ENCODE data around the gene COL4A4. TPM values are rescaled to one million over a fixed set of nuclear protein-coding genes. Genes with fewer than 3 reads are reported as not detected.

COL4A4 gene
- total RNA-seq, 1 experiment from 2014 or later = 0.55 TPM

- intact Hi-C loops (cut with micrococcal nuclease) = no loop called here
- ATAC-seq = no peak
- Histone ChIP-seq H3K4me1 (ENCODE audit: insufficient read depth, low read length) (0 out of 2 replicates have a peak, but pooled peaks cover 3% of the 10 kb centered on the region), H3K36me3 (ENCODE audit: low read depth, low read length) (no peaks in the 10 kb centered on the region), H3F3A (ENCODE audit: low read length, unreplicated experiment) (no peaks in the 10 kb centered on the region), H4K20me1 (ENCODE audit: low read length) (no peaks in the 10 kb centered on the region), H2AFZ (ENCODE audit: low read length) (no peak overlapping the region), H3K27me3 (ENCODE audit: low read length) (no peaks in the 10 kb centered on the region), H3K27ac (ENCODE audit: low read length) (no peak overlapping the region), H3K9me2 (replicated peaks; ENCODE audit: low read length) (no peaks in the 10 kb centered on the region), H3K79me2 (ENCODE audit: low read length) (no peaks in the 10 kb centered on the region), H3K9me3 (ENCODE audit: low read length) (no peaks in the 10 kb centered on the region), H3K4me2 (ENCODE audit: low read length) (no peak overlapping the region), H3K9ac (ENCODE audit: low read length) (no peak overlapping the region), H3K4me3 (ENCODE audit: low read length) (no peak overlapping the region)
- TF ChIP-seq EZH2 (IDR thresholded peaks at IDR 0.05; ENCODE audit: low read length, unreplicated experiment) = no peak
- TF ChIP-seq, protein P1, sequence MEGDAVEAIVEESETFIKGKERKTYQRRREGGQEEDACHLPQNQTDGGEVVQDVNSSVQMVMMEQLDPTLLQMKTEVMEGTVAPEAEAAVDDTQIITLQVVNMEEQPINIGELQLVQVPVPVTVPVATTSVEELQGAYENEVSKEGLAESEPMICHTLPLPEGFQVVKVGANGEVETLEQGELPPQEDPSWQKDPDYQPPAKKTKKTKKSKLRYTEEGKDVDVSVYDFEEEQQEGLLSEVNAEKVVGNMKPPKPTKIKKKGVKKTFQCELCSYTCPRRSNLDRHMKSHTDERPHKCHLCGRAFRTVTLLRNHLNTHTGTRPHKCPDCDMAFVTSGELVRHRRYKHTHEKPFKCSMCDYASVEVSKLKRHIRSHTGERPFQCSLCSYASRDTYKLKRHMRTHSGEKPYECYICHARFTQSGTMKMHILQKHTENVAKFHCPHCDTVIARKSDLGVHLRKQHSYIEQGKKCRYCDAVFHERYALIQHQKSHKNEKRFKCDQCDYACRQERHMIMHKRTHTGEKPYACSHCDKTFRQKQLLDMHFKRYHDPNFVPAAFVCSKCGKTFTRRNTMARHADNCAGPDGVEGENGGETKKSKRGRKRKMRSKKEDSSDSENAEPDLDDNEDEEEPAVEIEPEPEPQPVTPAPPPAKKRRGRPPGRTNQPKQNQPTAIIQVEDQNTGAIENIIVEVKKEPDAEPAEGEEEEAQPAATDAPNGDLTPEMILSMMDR (conservative IDR thresholded peaks at IDR 0.05; ENCODE audit: low read depth, low read length) = no peak
- TF ChIP-seq EZH2phosphoT487 (IDR thresholded peaks at IDR 0.05; ENCODE audit: borderline replicate concordance, low read length) = no peak
- DNase-seq = no peak
- no TSS peak for BruUV-seq (replicated peaks)
- ChIA-PET POLR2A (ENCODE audit: unreplicated experiment) (no interaction called here), CTCF (no interaction called here)
Observed at GRCh38 chr2:227182765-227183164, 18.8 kb upstream of the COL4A4 start.

DNA sequence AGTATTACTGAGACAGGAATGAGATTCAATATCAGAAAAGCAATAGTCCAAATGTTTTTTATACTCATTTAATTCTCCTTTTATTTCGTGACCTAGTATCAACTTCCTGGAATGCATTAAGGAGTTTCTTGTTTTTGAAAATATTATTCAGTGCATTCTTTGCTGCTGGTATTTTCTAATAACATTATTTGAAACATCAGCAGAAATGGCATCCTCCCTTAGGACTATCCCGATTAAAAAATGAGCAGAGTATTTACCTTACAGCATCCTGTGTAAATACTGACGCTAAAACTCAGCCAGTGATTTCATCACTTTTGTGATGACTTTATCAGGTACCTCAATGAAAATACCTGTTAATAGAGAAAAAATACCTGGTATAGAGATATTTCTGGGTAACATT is 16.8 kb upstream of the COL4A4 start:
- POLR2A ChIA-PET (ENCODE audit: unreplicated experiment) = no interaction called here
- H3K9me2 ChIP-seq (replicated peaks; ENCODE audit: low read length) = no peaks in the 10 kb centered on the region
- no peak overlapping the region for H3K4me3 ChIP-seq (ENCODE audit: low read length)
- H3F3A ChIP-seq (ENCODE audit: low read length, unreplicated experiment) = no peaks in the 10 kb centered on the region
- H2AFZ ChIP-seq (ENCODE audit: low read length) = 0 out of 2 replicates have a peak overlapping the region, but pooled peaks have one; percentile 20
- no peaks in the 10 kb centered on the region for H3K36me3 ChIP-seq (ENCODE audit: low read depth, low read length)
- no peaks in the 10 kb centered on the region for H4K20me1 ChIP-seq (ENCODE audit: low read length)
- CTCF ChIA-PET = no interaction called here
- no peak overlapping the region for H3K4me2 ChIP-seq (ENCODE audit: low read length)
- no peaks in the 10 kb centered on the region for H3K4me1 ChIP-seq (ENCODE audit: insufficient read depth, low read length)
- ATAC-seq = no peak
- TF ChIP-seq, protein P1 (conservative IDR thresholded peaks at IDR 0.05; ENCODE audit: low read depth, low read length) = no peak
- TF ChIP-seq EZH2phosphoT487 (IDR thresholded peaks at IDR 0.05; ENCODE audit: borderline replicate concordance, low read length) (no peak), EZH2 (IDR thresholded peaks at IDR 0.05; ENCODE audit: low read length, unreplicated experiment) (no peak)
- intact Hi-C loops (cut with micrococcal nuclease) = no loop called here
- no peaks in the 10 kb centered on the region for H3K27me3 ChIP-seq (ENCODE audit: low read length)
- no peaks in the 10 kb centered on the region for H3K9me3 ChIP-seq (ENCODE audit: low read length)
- no peak overlapping the region for H3K9ac ChIP-seq (ENCODE audit: low read length)
- no TSS peak for BruUV-seq (replicated peaks)
- no peak overlapping the region for H3K27ac ChIP-seq (ENCODE audit: low read length)
- DNase-seq = no peak
- no peaks in the 10 kb centered on the region for H3K79me2 ChIP-seq (ENCODE audit: low read length)

GRCh38 chr2:227179988-227180685 is 16.1 kb upstream of the COL4A4 start:
- H3K9ac ChIP-seq (ENCODE audit: low read length) = no peak overlapping the region
- ChIA-PET POLR2A (ENCODE audit: unreplicated experiment) (no interaction called here), CTCF (no interaction called here)
- H2AFZ ChIP-seq (ENCODE audit: low read length) = 0 out of 2 replicates have a peak overlapping the region, but pooled peaks have one; percentile 20
- no peak overlapping the region for H3K4me2 ChIP-seq (ENCODE audit: low read length)
- TF ChIP-seq EZH2 (IDR thresholded peaks at IDR 0.05; ENCODE audit: low read length, unreplicated experiment) (no peak), EZH2phosphoT487 (IDR thresholded peaks at IDR 0.05; ENCODE audit: borderline replicate concordance, low read length) (no peak)
- TF ChIP-seq, protein P1 (conservative IDR thresholded peaks at IDR 0.05; ENCODE audit: low read depth, low read length) = no peak
- no peak for ATAC-seq
- H3K9me3 ChIP-seq (ENCODE audit: low read length) = no peaks in the 10 kb centered on the region
- H3K4me3 ChIP-seq (ENCODE audit: low read length) = no peak overlapping the region
- no peaks in the 10 kb centered on the region for H3K79me2 ChIP-seq (ENCODE audit: low read length)
- BruUV-seq (replicated peaks) = no TSS peak
- H3K36me3 ChIP-seq (ENCODE audit: low read depth, low read length) = no peaks in the 10 kb centered on the region
- H3F3A ChIP-seq (ENCODE audit: low read length, unreplicated experiment) = no peaks in the 10 kb centered on the region
- no peaks in the 10 kb centered on the region for H4K20me1 ChIP-seq (ENCODE audit: low read length)
- no peak for DNase-seq
- no peaks in the 10 kb centered on the region for H3K27me3 ChIP-seq (ENCODE audit: low read length)
- H3K27ac ChIP-seq (ENCODE audit: low read length) = no peak overlapping the region
- intact Hi-C loops (cut with micrococcal nuclease) = no loop called here
- H3K9me2 ChIP-seq (replicated peaks; ENCODE audit: low read length) = no peaks in the 10 kb centered on the region
- H3K4me1 ChIP-seq (ENCODE audit: insufficient read depth, low read length) = no peaks in the 10 kb centered on the region

Measured in PC-3 (cell line).